ENCODE data around the gene SLC35A2.
"Not testable (repeated sequence)": the region's sequence is repeated elsewhere in the genome, so short reads cannot be mapped to it uniquely, and the experiment has no call there.

DNA sequence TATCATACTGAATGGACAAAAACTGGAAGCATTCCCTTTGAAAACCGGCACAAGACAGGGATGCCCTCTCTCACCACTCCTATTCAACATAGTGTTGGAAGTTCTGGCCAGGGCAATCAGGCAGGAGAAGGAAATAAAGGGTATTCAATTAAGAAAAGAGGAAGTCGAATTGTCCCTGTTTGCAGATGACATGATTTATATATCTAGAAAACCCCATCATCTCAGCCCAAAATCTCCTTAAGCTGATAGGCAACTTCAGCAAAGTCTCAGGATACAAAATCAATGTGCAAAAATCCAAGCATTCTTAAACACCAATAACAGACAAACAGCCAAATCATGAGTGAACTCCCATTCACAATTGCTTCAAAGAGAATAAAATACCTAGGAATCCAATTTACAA is 39.4 kb downstream of the SLC35A2 start:
- not testable (repeated sequence) for TF ChIP-seq CTCF, EP300 (IDR thresholded peaks at IDR 0.05)
